GM18498 (cell line): Measurements from ENCODE around the gene CEBPG.

ENCODE experiments used
- ATAC-seq: cut with Tn5 transposase; IDR thresholded peaks from one replicate; pipeline ENCODE4 v1.9.1; 2021; ENCODE audit warnings: mild to moderate bottlenecking, moderate library complexity; ENCODE audit not compliant: unreplicated experiment

Gene CEBPG

GRCh38 chr19:33418871-33419787 lies 45.6 kb downstream of the CEBPG start:
- no peak for ATAC-seq

- no peak for ATAC-seq
These were observed 46.2 kb downstream of the CEBPG start for GRCh38 chr19:33419788-33420130.

GRCh38 chr19:33420821-33421220 lies 47.3 kb downstream of the CEBPG start:
- ATAC-seq = no peak

- ATAC-seq = no peak
These were observed 47.9 kb downstream of the CEBPG start for GRCh38 chr19:33421368-33421767.

- ATAC-seq = no peak
These were observed 49.1 kb downstream of the CEBPG start for GRCh38 chr19:33422369-33423180.

- no peak for ATAC-seq
These were observed 50.7 kb downstream of the CEBPG start for GRCh38 chr19:33424181-33424580.

- no peak for ATAC-seq
These were observed 53.3 kb downstream of the CEBPG start for GRCh38 chr19:33426621-33427361.

GRCh38 chr19:33427801-33428626 lies 54.5 kb downstream of the CEBPG start:
- no peak for ATAC-seq

- ATAC-seq = no peak
These were observed 55.2 kb downstream of the CEBPG start for GRCh38 chr19:33428627-33429125.

- ATAC-seq = no peak
These were observed 56.6 kb downstream of the CEBPG start for GRCh38 chr19:33429891-33430673.

- ATAC-seq = peak; percentile 53
These were observed 57.3 kb downstream of the CEBPG start for GRCh38 chr19:33430674-33431277.

- no peak for ATAC-seq
These were observed 58.5 kb downstream of the CEBPG start for GRCh38 chr19:33432015-33432414.
